A549 (cell line): ENCODE data around the gene SCN4B. TPM values are rescaled to one million over a fixed set of nuclear protein-coding genes. Genes with fewer than 3 reads are reported as not detected.

ENCODE experiments used
- ATAC-seq, 2 experiments: fragments of 200-7000 bp in 1 of 2; fragments of >200 bp in 1 of 2; cut with Nextera tagmentation in 1 of 2; cut with Tn5 transposase in 1 of 2; 3 replicates each; pipeline versions ENCODE4 v1.8.0 to v1.9.1; 2018 to 2020; ENCODE audit warnings: mild to moderate bottlenecking in 1 of 2, moderate library complexity in 1 of 2
- CTCF ChIA-PET: fragments of 300-600 bp; sonication (Branson Sonifier 250); formaldehyde crosslinking; extraction: SDS; loops from one replicate; lab custom pipeline; 2021; ENCODE audit warnings: antibody characterized with exemption, inconsistent platforms; lab: Yijun Ruan, JAX
- POLR2A ChIA-PET: fragments of 350-600 bp; formaldehyde crosslinking; extraction: SDS; loops from one replicate; lab custom pipeline; 2021; ENCODE audit warnings: antibody characterized with exemption, inconsistent platforms; lab: Yijun Ruan, JAX
- DNase-seq, 2 experiments: peaks; one replicate each; pipeline versions ENCODE4 v3.0.0 to v3.0.0-alpha.2; 2011 to 2016; ENCODE audit warnings: low read depth in 1 of 2, low spot score in 1 of 2
- FAIRE-seq: peaks from 2 replicates; lab custom pipeline; 2011; peaks lifted over from hg19 to GRCh38; lab: Jason Lieb, UNC
- H3K27ac ChIP-seq, 2 experiments: fragments of >200 bp; sonication (Bioruptor Twin); formaldehyde crosslinking; 3 replicates each; pipeline ENCODE4 v1.5.1; 2016 to 2017
- H3K4me1 ChIP-seq: fragments of >200 bp; sonication (Bioruptor Twin); formaldehyde crosslinking; 3 replicates; pipeline ENCODE4 v1.6.1; 2016
- H3K4me2 ChIP-seq: fragments of >200 bp; sonication (Bioruptor Twin); formaldehyde crosslinking; 3 replicates; pipeline ENCODE4 v1.6.1; 2016
- H3K4me3 ChIP-seq: fragments of >200 bp; sonication (Bioruptor Twin); formaldehyde crosslinking; 3 replicates; pipeline ENCODE4 v1.5.1; 2016
- H3K9me3 ChIP-seq: fragments of >200 bp; sonication (Bioruptor Twin); formaldehyde crosslinking; 3 replicates; pipeline ENCODE4 v1.6.1; 2016
- CBX2 ChIP-seq: fragments of 200-600 bp; sonication (generic); IDR thresholded peaks from 2 replicates; pipeline ENCODE4 v1.6.1; 2016; ENCODE audit warnings: low read depth, mild to moderate bottlenecking, borderline replicate concordance
- CEBPB ChIP-seq, 2 experiments: fragments of >200 bp in 1 of 2; sonication (Bioruptor Twin) in 1 of 2; formaldehyde crosslinking in 1 of 2; IDR thresholded peaks; 2 replicates each; pipeline ENCODE4 v1.6.1; 2012 to 2016
- EP300 ChIP-seq, 2 experiments: fragments of >200 bp; sonication (Bioruptor Twin); formaldehyde crosslinking; IDR thresholded peaks; 2 replicates in 1 of 2; 3 replicates in 1 of 2; pipeline ENCODE4 v1.6.1; 2016 to 2017
- ESRRA ChIP-seq: fragments of 150-350 bp; IDR thresholded peaks from 2 replicates; pipeline ENCODE4 v1.6.1; 2014; ENCODE audit warnings: mild to moderate bottlenecking, low read length, borderline replicate concordance
- FOSL2 ChIP-seq, 2 experiments: fragments of 450-650 bp in 1 of 2; fragments of >200 bp in 1 of 2; sonication (Bioruptor Twin) in 1 of 2; formaldehyde crosslinking; IDR thresholded peaks; 2 replicates each; pipeline versions ENCODE4 v1.5.0 to v1.6.1; 2016 to 2020; ENCODE audit warnings: mild to moderate bottlenecking in 1 of 2, moderate library complexity in 1 of 2
- HOXB13 ChIP-seq: fragments of 250-450 bp; sonication (Bioruptor Pico); IDR thresholded peaks from 2 replicates; pipeline ENCODE4 v1.5.0; 2020; ENCODE audit warnings: low read depth, mild to moderate bottlenecking, moderate library complexity
- KDM1A ChIP-seq: fragments of 200-600 bp; sonication (generic); IDR thresholded peaks from 2 replicates; pipeline ENCODE4 v1.6.1; 2016; ENCODE audit warnings: low read depth, mild to moderate bottlenecking
- KDM5A ChIP-seq: fragments of 200-600 bp; sonication (generic); IDR thresholded peaks from 2 replicates; pipeline ENCODE4 v1.6.1; 2016; ENCODE audit warnings: antibody characterized with exemption, mild to moderate bottlenecking
- MYC ChIP-seq: IDR thresholded peaks from 2 replicates; pipeline ENCODE4 v1.6.1; 2012; ENCODE audit warnings: mild to moderate bottlenecking, inconsistent platforms, low read length, improper control_type of control experiment, borderline replicate concordance
- POLR2A ChIP-seq: IDR thresholded peaks from 2 replicates; pipeline ENCODE4 v1.6.1; 2012; ENCODE audit warnings: mild to moderate bottlenecking, low read length
- RAD21 ChIP-seq, 2 experiments: fragments of >200 bp in 1 of 2; sonication (Bioruptor Twin) in 1 of 2; formaldehyde crosslinking in 1 of 2; IDR thresholded peaks in 1 of 2; conservative IDR thresholded peaks in 1 of 2; 2 replicates in 1 of 2; 3 replicates in 1 of 2; pipeline ENCODE4 v1.6.1; 2012 to 2018; ENCODE audit warnings: inconsistent platforms in 1 of 2
- RARB ChIP-seq: fragments of 250-450 bp; sonication (Bioruptor Pico); IDR thresholded peaks from 2 replicates; pipeline ENCODE4 v1.8.0; 2021; ENCODE audit warnings: mild to moderate bottlenecking, moderate library complexity
- RFX5 ChIP-seq: fragments of 450-650 bp; IDR thresholded peaks from 2 replicates; pipeline ENCODE4 v1.7.1; 2014; ENCODE audit warnings: antibody characterized with exemption, mild to moderate bottlenecking, moderate library complexity
- RNF2 ChIP-seq: fragments of 200-600 bp; sonication (generic); IDR thresholded peaks from 2 replicates; pipeline ENCODE4 v1.6.1; 2016; ENCODE audit warnings: low read depth, mild to moderate bottlenecking, antibody characterized with exemption, moderate library complexity, borderline replicate concordance
- SMC3 ChIP-seq: fragments of >200 bp; sonication (Bioruptor Twin); formaldehyde crosslinking; IDR thresholded peaks from 3 replicates; pipeline ENCODE4 v1.6.1; 2018; ENCODE audit warnings: inconsistent platforms
- ZNF302 ChIP-seq: fragments of 250-450 bp; sonication (Bioruptor Pico); IDR thresholded peaks from 2 replicates; pipeline ENCODE4 v1.9.0; 2021; ENCODE audit warnings: inconsistent platforms, mild to moderate bottlenecking, moderate library complexity
- WGBS: methylation state at CpG from one replicate; pipeline ENCODE4 v1.1.6; 2017; ENCODE audit errors: missing lambda C conversion rate; 5-methylcytosine and 5-hydroxymethylcytosine counted together
- polyA plus RNA-seq, 4 experiments: library from polyadenylated mRNA; depleted of rRNA in 3 of 4; stranded (reverse); fragments of >200 nt; fragmentation: RNase III in 1 of 4; extraction: RNeasy Plus Mini Kit Qiagen cat#74134 plus additional on column Dnase treatment in 1 of 4; gene quantifications; 2 replicates in 3 of 4; 3 replicates in 1 of 4; pipeline ENCODE4 v1.2.3, GENCODE V29; 2011 to 2017
- TF ChIP-seq, protein P1 (sequence below): fragments of 150-350 bp; IDR thresholded peaks from 2 replicates; pipeline ENCODE4 v1.6.1; 2014; ENCODE audit warnings: low read depth, mild to moderate bottlenecking, low read length
- TF ChIP-seq, protein P2 (sequence below): fragments of 200-600 bp; sonication (generic); IDR thresholded peaks from 2 replicates; pipeline ENCODE4 v1.6.1; 2016; ENCODE audit warnings: antibody characterized with exemption, mild to moderate bottlenecking, moderate library complexity
- TF ChIP-seq, protein P3 (sequence below): IDR thresholded peaks from 2 replicates; pipeline ENCODE4 v1.6.1; 2012; ENCODE audit warnings: low read depth, borderline replicate concordance
- TF ChIP-seq, protein P4 (sequence below): fragments of 450-650 bp; IDR thresholded peaks from 2 replicates; pipeline ENCODE4 v1.6.1; 2014; ENCODE audit warnings: antibody characterized with exemption

Gene SCN4B
- polyA plus RNA-seq, 2 of the 4 experiments (the other 2 are of a cell fraction) = 0.12 TPM; not detected in 1

- FAIRE-seq (no peak), DNase-seq (no peak), ATAC-seq (no peak)
- TF ChIP-seq KDM1A (no peak), MYC (no peak), EP300 (IDR thresholded peaks at IDR 0.05) (no peak), POLR2A (no peak)
- ChIA-PET POLR2A (no interaction called here), CTCF (interaction anchor here (0.8 to 14.9 kb wide), 10 partner anchors 9 to 425 kb away, joined by 3 to 165 read pairs (median 5); partner anchors contain the start of gene SMIM35)
- no peaks in the 10 kb centered on the region for H3K9me3 ChIP-seq
- H3K4me1 ChIP-seq = no peaks in the 10 kb centered on the region
- H3K4me3 ChIP-seq = no peak overlapping the region
- H3K27ac ChIP-seq = no peak overlapping the region
- WGBS = 22% methylated on average over 12 of the region's 12 CpGs
- no peak overlapping the region for H3K4me2 ChIP-seq
Measured at GRCh38 chr11:118143661-118144185, 8.9 kb downstream of the SCN4B start.

GRCh38 chr11:118142809-118143208 is 9.8 kb downstream of the SCN4B start:
- FAIRE-seq = no peak
- Histone ChIP-seq H3K4me1 (no peaks in the 10 kb centered on the region), H3K27ac (no peak overlapping the region)
- POLR2A ChIA-PET = no interaction called here
- no peak for TF ChIP-seq CBX2
- no peak for TF ChIP-seq HOXB13 (CRISPR knock-in tag)
- no peak for TF ChIP-seq RAD21 (conservative IDR thresholded peaks at IDR 0.05 in 1 of 2, IDR thresholded peaks at IDR 0.05 in 1 of 2)
- TF ChIP-seq RFX5 = no peak
- no peak for TF ChIP-seq ESRRA
- TF ChIP-seq ZNF302 (CRISPR knock-in tag) = no peak
- TF ChIP-seq, protein P1, sequence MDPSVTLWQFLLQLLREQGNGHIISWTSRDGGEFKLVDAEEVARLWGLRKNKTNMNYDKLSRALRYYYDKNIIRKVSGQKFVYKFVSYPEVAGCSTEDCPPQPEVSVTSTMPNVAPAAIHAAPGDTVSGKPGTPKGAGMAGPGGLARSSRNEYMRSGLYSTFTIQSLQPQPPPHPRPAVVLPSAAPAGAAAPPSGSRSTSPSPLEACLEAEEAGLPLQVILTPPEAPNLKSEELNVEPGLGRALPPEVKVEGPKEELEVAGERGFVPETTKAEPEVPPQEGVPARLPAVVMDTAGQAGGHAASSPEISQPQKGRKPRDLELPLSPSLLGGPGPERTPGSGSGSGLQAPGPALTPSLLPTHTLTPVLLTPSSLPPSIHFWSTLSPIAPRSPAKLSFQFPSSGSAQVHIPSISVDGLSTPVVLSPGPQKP = no peak
- TF ChIP-seq MYC = no peak
- TF ChIP-seq EP300 (IDR thresholded peaks at IDR 0.05) = no peak
- no peak for TF ChIP-seq FOSL2 (IDR thresholded peaks at IDR 0.05)
- TF ChIP-seq FOSL2 (CRISPR knock-in tag; IDR thresholded peaks at IDR 0.05) = no peak
- TF ChIP-seq CEBPB (IDR thresholded peaks at IDR 0.05) = no peak
- TF ChIP-seq RNF2 = no peak
- TF ChIP-seq, all 56 proteins: peak for 0
- ATAC-seq = no peak
- Histone ChIP-seq H3K4me3 (no peak overlapping the region), H3K9me3 (no peaks in the 10 kb centered on the region), H3K4me2 (no peak overlapping the region)
- DNase-seq = no peak
- 22% methylated on average over 6 of the region's 6 CpGs for WGBS
- CTCF ChIA-PET = interaction anchor here (1.3 to 14.9 kb wide), 5 partner anchors 13 to 210 kb away, joined by 3 to 165 read pairs (median 5); no protein-coding TSS in a partner anchor

GRCh38 chr11:118142081-118142480 is 10.5 kb downstream of the SCN4B start:
- no peak overlapping the region for H3K4me2 ChIP-seq
- ChIA-PET CTCF (interaction anchor here (1.4 to 14.9 kb wide), 2 partner anchors 26 to 56 kb away, joined by 5 to 165 read pairs; no protein-coding TSS in a partner anchor), POLR2A (no interaction called here)
- no peaks in the 10 kb centered on the region for H3K9me3 ChIP-seq
- ATAC-seq = peak in 1 of 2 experiments; percentile 44; a peak in 1 of 6 replicates
- H3K4me1 ChIP-seq = no peaks in the 10 kb centered on the region
- FAIRE-seq = no peak
- WGBS = 18% methylated on average over 2 of the region's 2 CpGs
- DNase-seq = peak in 1 of 2 experiments; percentile 6
- H3K27ac ChIP-seq = no peak overlapping the region
- peak; percentile 12 to 65; a peak in 3 of 4 replicates for TF ChIP-seq CEBPB (IDR thresholded peaks at IDR 0.05)
- TF ChIP-seq SMC3 = no peak
- H3K4me3 ChIP-seq = no peak overlapping the region

DNA sequence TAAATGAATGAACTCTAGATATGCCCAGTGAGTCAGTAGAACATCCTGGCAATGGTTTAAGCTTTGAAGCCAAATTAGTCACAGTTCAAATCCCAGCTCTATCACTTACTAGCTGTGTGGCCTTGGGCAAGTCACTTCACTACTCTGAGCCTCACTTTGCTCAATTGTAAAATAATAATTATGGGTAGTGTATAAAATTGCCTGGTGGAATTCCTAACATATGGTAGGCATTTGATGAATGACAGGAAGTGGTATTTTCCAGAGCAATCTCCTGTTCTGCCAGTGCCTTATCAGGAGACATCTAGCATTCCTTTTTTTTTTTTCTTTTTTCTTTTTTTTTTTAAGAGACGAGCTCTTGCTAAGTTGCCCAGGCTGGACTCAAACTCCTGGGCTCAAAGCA is 13.0 kb downstream of the SCN4B start:
- POLR2A ChIA-PET = no interaction called here
- CTCF ChIA-PET = interaction anchor here (0.6 to 14.9 kb wide), 5 partner anchors 16 to 244 kb away, joined by 3 to 165 read pairs (median 3); no protein-coding TSS in a partner anchor

More for the DNA sequence above, 13.0 kb downstream of the SCN4B start:
- ATAC-seq = no peak
- WGBS = 16% methylated on average over 1 of the region's 1 CpG
- Histone ChIP-seq H3K4me3 (no peak overlapping the region), H3K9me3 (no peaks in the 10 kb centered on the region), H3K4me2 (no peak overlapping the region), H3K27ac (no peak overlapping the region), H3K4me1 (no peaks in the 10 kb centered on the region)
- DNase-seq = no peak
- TF ChIP-seq ESRRA = no peak
- TF ChIP-seq, protein P2, sequence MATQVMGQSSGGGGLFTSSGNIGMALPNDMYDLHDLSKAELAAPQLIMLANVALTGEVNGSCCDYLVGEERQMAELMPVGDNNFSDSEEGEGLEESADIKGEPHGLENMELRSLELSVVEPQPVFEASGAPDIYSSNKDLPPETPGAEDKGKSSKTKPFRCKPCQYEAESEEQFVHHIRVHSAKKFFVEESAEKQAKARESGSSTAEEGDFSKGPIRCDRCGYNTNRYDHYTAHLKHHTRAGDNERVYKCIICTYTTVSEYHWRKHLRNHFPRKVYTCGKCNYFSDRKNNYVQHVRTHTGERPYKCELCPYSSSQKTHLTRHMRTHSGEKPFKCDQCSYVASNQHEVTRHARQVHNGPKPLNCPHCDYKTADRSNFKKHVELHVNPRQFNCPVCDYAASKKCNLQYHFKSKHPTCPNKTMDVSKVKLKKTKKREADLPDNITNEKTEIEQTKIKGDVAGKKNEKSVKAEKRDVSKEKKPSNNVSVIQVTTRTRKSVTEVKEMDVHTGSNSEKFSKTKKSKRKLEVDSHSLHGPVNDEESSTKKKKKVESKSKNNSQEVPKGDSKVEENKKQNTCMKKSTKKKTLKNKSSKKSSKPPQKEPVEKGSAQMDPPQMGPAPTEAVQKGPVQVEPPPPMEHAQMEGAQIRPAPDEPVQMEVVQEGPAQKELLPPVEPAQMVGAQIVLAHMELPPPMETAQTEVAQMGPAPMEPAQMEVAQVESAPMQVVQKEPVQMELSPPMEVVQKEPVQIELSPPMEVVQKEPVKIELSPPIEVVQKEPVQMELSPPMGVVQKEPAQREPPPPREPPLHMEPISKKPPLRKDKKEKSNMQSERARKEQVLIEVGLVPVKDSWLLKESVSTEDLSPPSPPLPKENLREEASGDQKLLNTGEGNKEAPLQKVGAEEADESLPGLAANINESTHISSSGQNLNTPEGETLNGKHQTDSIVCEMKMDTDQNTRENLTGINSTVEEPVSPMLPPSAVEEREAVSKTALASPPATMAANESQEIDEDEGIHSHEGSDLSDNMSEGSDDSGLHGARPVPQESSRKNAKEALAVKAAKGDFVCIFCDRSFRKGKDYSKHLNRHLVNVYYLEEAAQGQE = no peak
- TF ChIP-seq, protein P3, sequence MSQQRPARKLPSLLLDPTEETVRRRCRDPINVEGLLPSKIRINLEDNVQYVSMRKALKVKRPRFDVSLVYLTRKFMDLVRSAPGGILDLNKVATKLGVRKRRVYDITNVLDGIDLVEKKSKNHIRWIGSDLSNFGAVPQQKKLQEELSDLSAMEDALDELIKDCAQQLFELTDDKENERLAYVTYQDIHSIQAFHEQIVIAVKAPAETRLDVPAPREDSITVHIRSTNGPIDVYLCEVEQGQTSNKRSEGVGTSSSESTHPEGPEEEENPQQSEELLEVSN = no peak
- no peak for TF ChIP-seq KDM5A
- TF ChIP-seq RARB = no peak
- TF ChIP-seq, protein P4, sequence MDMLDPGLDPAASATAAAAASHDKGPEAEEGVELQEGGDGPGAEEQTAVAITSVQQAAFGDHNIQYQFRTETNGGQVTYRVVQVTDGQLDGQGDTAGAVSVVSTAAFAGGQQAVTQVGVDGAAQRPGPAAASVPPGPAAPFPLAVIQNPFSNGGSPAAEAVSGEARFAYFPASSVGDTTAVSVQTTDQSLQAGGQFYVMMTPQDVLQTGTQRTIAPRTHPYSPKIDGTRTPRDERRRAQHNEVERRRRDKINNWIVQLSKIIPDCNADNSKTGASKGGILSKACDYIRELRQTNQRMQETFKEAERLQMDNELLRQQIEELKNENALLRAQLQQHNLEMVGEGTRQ = no peak
- FAIRE-seq = no peak
